Spleen (tissue), 7 donors: ENCODE measurements around the gene ZNF860.

Experiments used
- POLR2A ChIP-seq, 3 donors: fragments of 450-650 bp; IDR thresholded peaks; one replicate each; pipeline ENCODE4 v1.5.1; 2017; ENCODE audit warnings: antibody characterized with exemption in 3 of 3, mild to moderate bottlenecking in 1 of 3
- POLR2AphosphoS5 ChIP-seq, 3 donors: sonication (generic); formaldehyde crosslinking; IDR thresholded peaks; one replicate each; pipeline ENCODE4 v1.5.1; 2017; ENCODE audit warnings: antibody characterized with exemption in 3 of 3
- TF ChIP-seq, protein P1 (sequence below), 11 experiments: fragments of 200-600 bp in 7 of 11; fragments of 450-650 bp in 4 of 11; sonication (generic) in 4 of 11; IDR thresholded peaks in 8 of 11; conservative IDR thresholded peaks in 3 of 11; 1 replicate in 7 of 11; 2 replicates in 4 of 11; pipeline versions ENCODE4 v1.4.0 to v1.8.0; 2016 to 2021; ENCODE audit warnings: antibody characterized with exemption in 11 of 11, inconsistent platforms in 4 of 11, mild to moderate bottlenecking in 1 of 11
- donor health status: DM: no; HTN: no; CAD: no; lungs with moderate emphysema.
- donor health status: DM: no; HTN: no; CAD: no.
- donor health status: DM: no; HTN: no; CAD: no.

- TF ChIP-seq, protein P1, sequence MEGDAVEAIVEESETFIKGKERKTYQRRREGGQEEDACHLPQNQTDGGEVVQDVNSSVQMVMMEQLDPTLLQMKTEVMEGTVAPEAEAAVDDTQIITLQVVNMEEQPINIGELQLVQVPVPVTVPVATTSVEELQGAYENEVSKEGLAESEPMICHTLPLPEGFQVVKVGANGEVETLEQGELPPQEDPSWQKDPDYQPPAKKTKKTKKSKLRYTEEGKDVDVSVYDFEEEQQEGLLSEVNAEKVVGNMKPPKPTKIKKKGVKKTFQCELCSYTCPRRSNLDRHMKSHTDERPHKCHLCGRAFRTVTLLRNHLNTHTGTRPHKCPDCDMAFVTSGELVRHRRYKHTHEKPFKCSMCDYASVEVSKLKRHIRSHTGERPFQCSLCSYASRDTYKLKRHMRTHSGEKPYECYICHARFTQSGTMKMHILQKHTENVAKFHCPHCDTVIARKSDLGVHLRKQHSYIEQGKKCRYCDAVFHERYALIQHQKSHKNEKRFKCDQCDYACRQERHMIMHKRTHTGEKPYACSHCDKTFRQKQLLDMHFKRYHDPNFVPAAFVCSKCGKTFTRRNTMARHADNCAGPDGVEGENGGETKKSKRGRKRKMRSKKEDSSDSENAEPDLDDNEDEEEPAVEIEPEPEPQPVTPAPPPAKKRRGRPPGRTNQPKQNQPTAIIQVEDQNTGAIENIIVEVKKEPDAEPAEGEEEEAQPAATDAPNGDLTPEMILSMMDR (IDR thresholded peaks at IDR 0.05 in 8 of 11, conservative IDR thresholded peaks at IDR 0.05 in 3 of 11) = no peak
- TF ChIP-seq POLR2A (IDR thresholded peaks at IDR 0.05) = no peak
- TF ChIP-seq POLR2AphosphoS5 (IDR thresholded peaks at IDR 0.05) = no peak
These were observed 28.5 kb upstream of the ZNF860 start for GRCh38 chr3:31953091-31953490.
